Muscle layer of duodenum (tissue), 2 donors: ENCODE results near the gene SARM1.
"Not testable (repeated sequence)": the region's sequence is repeated elsewhere in the genome, so short reads cannot be mapped to it uniquely, and the experiment has no call there.

Experiments used
- H3K27ac ChIP-seq: one replicate; pipeline ENCODE4 v1.7.0; 2013; ENCODE audit warnings: mild to moderate bottlenecking, low read length
- H3K27me3 ChIP-seq: one replicate; pipeline ENCODE4 v1.7.0; 2013; ENCODE audit warnings: low read depth, mild to moderate bottlenecking, control low read depth, low read length
- H3K36me3 ChIP-seq, 2 donors: one replicate each; pipeline ENCODE4 v1.7.0; 2013; ENCODE audit warnings: low read length in 2 of 2, control low read depth in 1 of 2, mild to moderate bottlenecking in 1 of 2; ENCODE audit not compliant: insufficient read depth in 2 of 2, control insufficient read depth in 1 of 2
- H3K4me1 ChIP-seq, 2 donors: one replicate each; pipeline ENCODE4 v1.7.0; 2013; ENCODE audit warnings: low read length in 2 of 2, mild to moderate bottlenecking in 2 of 2, control low read depth in 1 of 2, moderate library complexity in 1 of 2; ENCODE audit not compliant: insufficient read depth in 2 of 2, control insufficient read depth in 1 of 2
- H3K4me3 ChIP-seq, 2 donors: one replicate each; pipeline ENCODE4 v1.7.0; 2013; ENCODE audit warnings: low read length in 2 of 2, low read depth in 1 of 2, mild to moderate bottlenecking in 1 of 2
- H3K9me3 ChIP-seq, 2 donors: one replicate each; pipeline ENCODE4 v1.7.0; 2013; ENCODE audit warnings: low read length in 2 of 2, control low read depth in 1 of 2, mild to moderate bottlenecking in 1 of 2; ENCODE audit not compliant: control insufficient read depth in 1 of 2
- donor health status: healthy.

The SARM1 gene

DNA sequence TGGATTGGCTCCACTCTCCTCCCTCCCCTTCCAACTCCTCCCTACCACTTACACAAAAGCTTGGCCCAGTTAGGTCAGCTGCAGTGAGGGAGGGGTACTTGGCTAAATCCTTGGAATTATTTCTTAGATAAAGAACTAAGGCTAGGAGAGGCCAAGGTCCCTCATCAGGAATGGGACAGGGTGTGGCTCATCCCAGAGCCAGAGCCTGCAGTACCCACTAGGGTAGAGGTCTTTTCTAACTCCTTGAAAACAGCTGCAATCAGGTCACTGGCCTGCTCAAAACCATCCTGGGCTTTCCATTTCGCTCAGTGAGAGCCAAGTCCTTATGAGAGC is 36.4 kb downstream of the SARM1 start:
- Histone ChIP-seq H3K27me3 (no peaks in the 10 kb centered on the region), H3K36me3 (no peaks in the 10 kb centered on the region), H3K4me1 (peaks cover 10 to 13% of the 10 kb centered on the region in 2 donors), H3K27ac (no peak overlapping the region), H3K9me3 (no peaks in the 10 kb centered on the region), H3K4me3 (no peak overlapping the region)

DNA sequence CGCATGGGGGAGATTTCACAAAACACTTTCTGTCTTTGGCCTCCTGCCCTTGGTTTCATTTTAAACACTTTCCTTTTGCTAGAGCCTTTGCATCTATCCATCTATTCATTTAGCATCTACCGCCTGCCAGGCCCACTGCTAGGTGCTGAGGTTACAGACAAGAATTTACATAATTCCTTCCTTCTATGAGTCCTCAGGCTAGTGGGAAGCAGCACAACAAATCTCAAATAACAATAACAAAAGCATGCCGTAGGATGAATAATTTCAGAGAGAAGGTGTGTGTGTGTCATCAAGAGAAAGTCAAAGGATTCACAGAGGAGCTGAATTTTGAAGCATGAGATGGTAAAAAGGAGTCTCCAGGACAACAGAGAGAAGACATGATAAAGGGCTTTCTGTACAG is 40.6 kb downstream of the SARM1 start:
- Histone ChIP-seq H3K27ac (no peak overlapping the region), H3K4me1 (no peaks in the 10 kb centered on the region), H3K27me3 (no peaks in the 10 kb centered on the region), H3K36me3 (no peaks in the 10 kb centered on the region), H3K4me3 (no peak overlapping the region), H3K9me3 (no peaks in the 10 kb centered on the region)

DNA sequence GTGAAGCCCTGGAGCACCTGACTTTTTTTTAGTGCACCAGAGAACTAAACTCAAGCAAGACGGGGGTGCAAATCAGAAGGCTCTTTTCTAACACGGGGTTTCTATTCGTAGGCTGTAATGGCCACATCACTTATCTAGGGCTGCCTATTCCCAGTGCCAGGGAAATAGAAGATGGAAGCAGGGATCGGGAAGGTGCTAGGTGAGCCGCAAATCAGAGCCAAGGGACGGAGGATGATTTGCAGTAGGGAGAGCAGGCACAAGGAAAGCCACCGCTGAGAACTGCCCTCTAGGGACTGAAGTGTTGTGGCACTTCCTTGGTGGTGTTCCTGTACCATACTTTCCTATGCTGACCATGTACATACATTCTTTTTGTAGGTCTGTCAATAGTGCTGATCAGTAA is 42.3 kb downstream of the SARM1 start:
- H3K27me3 ChIP-seq = no peaks in the 10 kb centered on the region
- no peak overlapping the region for H3K4me3 ChIP-seq
- no peaks in the 10 kb centered on the region for H3K9me3 ChIP-seq
- no peak overlapping the region for H3K27ac ChIP-seq
- no peaks in the 10 kb centered on the region for H3K36me3 ChIP-seq
- no peaks in the 10 kb centered on the region for H3K4me1 ChIP-seq

DNA sequence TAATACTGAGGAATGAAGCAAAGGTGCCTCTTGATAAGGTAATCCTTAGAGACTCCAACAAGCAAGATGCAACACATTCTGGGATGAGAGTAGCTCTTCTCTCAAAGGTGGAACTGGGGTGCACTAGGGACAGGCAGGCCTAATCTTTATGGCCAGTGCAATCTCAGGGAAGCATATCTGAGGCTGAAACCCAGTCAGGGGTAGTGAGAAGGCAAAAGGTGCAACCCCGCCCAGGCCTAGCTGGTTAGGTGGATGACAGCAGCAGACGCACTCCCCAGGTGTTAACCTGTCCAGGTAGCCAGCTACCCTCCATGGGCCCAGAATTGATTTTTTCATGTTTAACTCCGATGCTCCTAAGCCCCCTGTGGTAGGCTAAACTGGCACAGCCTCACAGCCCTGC is 44.4 kb downstream of the SARM1 start:
- no peaks in the 10 kb centered on the region for H3K27me3 ChIP-seq
- H3K4me3 ChIP-seq = no peak overlapping the region
- H3K36me3 ChIP-seq = no peaks in the 10 kb centered on the region
- no peaks in the 10 kb centered on the region for H3K4me1 ChIP-seq
- H3K9me3 ChIP-seq = no peaks in the 10 kb centered on the region
- H3K27ac ChIP-seq = no peak overlapping the region

DNA sequence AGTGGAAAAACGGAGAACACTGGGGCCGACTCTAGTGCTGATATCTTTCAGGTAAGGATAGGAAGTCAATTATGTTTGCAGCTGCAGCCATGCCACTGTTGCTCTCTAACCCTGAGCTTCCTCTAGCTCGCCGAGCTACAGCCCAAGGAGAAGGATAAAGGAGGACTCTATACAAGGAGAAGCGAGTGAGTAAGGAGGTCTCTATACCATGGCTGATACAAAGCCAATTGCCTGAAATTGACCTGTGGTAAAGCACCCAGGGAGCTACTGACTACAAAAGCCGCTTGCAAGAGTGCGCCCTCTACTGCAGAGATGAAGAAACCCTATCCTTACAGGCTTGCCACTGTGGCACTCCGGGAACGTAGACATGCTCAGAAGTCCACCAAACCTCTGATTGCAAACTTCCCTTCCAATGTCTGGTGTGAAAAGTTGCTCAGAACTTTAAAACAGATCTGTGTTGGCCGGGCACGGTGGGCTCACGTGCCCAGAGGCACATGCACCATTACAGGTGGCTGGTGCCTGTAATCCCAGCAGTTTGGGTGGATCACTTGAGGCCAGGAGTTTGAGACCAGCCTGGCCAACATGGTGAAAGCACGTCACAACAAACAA is 45.3 kb downstream of the SARM1 start:
- no peaks in the 10 kb centered on the region for H3K27me3 ChIP-seq
- H3K4me3 ChIP-seq = no peak overlapping the region
- no peak overlapping the region for H3K27ac ChIP-seq
- no peaks in the 10 kb centered on the region for H3K36me3 ChIP-seq
- H3K4me1 ChIP-seq = no peaks in the 10 kb centered on the region
- no peaks in the 10 kb centered on the region for H3K9me3 ChIP-seq

DNA sequence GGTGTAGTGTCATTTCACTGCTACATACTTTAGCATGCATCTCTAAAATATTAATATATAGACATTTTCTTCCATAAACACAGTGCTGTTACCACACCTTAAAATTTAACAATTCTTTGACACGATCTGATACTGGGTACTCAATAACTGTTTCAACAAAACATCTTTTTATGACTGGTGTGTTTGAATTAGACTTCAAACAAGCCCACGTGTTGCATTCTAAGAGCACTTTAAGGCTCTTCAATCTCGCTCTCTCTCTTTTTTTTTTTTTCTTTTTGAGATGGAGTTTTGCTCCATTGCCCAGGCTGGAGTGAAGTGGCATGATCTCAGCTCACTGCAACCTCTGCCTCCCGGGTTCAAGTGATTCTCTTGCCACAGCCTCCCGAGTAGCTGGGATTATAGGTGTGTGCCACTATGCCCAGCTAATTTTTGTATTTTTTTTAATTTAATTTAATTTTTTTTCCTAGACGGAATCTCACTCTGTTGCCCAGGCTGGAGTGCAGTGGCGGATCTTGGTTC is 50.4 kb downstream of the SARM1 start:
- H3K4me1 ChIP-seq = no peaks in the 10 kb centered on the region
- H3K27me3 ChIP-seq = no peaks in the 10 kb centered on the region
- no peaks in the 10 kb centered on the region for H3K9me3 ChIP-seq
- H3K27ac ChIP-seq = no peak overlapping the region
- H3K36me3 ChIP-seq = no peaks in the 10 kb centered on the region
- no peak overlapping the region for H3K4me3 ChIP-seq

DNA sequence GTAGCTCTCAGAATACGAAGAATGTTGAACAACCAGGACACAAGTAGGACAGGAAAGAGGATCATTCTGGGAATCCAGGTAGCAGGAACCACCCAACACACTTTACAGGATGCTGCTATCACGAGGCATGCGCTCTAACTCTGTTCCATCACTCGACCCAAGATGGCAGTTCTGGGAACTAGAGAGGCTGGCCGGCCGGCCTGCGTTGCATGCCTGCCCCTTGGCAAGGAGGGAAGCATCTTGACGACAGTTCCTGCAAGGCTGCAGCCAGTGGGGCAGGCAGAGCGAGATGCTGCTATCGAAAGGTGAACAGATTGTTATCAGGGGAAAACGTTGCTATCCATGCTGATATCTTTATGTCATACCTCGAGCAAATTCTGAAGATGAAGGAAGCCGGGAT is 53.7 kb downstream of the SARM1 start:
- Histone ChIP-seq H3K4me1 (no peaks in the 10 kb centered on the region), H3K27me3 (no peaks in the 10 kb centered on the region), H3K27ac (no peak overlapping the region), H3K9me3 (no peaks in the 10 kb centered on the region), H3K4me3 (no peak overlapping the region), H3K36me3 (no peaks in the 10 kb centered on the region)

DNA sequence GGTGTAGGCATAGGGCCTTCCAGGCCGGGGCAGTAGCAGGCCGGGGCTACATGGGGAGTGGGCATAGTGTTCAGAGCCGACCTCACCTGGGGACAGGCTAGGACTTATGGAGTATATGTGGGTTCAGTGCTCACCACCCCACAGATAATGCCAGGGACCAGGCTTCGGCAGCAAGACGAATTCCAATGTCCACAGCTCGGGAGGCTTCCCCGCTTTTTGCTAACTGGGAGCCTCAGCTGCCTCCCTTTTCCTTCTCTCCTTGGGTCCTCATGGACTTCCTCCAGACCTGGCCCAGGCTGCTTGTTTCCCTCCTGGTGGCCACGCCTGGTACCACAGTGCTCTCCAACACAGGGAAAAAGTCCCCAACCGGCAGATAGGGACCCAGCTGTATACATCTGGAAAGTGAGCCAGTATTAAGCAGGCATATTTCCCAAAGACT is 54.6 kb downstream of the SARM1 start:
- H3K36me3 ChIP-seq = no peaks in the 10 kb centered on the region
- H3K4me1 ChIP-seq = no peaks in the 10 kb centered on the region
- H3K27ac ChIP-seq = no peak overlapping the region
- no peaks in the 10 kb centered on the region for H3K9me3 ChIP-seq
- H3K27me3 ChIP-seq = no peaks in the 10 kb centered on the region
- H3K4me3 ChIP-seq = no peak overlapping the region

DNA sequence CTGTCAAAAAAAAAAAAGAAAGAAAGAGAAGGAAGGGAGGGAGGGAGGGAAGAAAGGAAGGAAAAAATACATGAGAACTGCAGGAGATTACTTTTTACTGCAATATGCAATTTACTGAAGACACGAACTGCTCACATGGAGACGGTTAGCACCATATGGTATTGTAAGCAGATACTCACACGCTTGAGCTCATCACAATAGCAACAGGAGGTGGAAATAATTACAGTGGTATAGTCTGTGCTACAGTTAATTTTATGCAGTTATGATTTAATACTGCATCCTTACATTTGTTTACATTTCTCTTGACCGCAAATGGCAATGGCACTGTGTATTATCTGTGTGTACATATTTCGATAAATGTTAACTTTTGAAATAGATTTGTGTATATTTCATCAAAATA is 55.9 kb downstream of the SARM1 start:
- Histone ChIP-seq H3K4me3 (no peak overlapping the region), H3K9me3 (no peaks in the 10 kb centered on the region), H3K4me1 (no peaks in the 10 kb centered on the region), H3K27me3 (no peaks in the 10 kb centered on the region), H3K36me3 (no peaks in the 10 kb centered on the region), H3K27ac (no peak overlapping the region)

DNA sequence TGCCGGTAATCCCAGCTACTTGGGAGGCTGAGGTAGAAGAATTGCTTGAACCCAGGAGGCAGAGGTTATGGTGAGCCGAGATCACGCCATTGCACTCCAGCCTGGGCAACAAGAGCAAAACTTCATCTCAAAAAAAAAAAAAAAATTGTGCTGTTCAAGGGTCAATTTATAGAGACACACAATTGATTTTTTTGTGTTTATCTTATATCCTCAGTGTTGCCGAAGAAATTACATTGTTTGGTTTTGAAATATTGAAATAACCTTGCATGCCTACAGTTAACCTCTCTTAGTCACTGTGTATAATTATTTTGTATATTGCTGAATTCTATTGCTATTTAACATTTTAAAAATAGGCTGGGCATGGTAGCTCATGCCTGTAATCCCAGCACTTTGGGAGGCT is 56.5 kb downstream of the SARM1 start:
- not testable (repeated sequence) for H3K27ac ChIP-seq, H3K36me3 ChIP-seq, H3K9me3 ChIP-seq, H3K4me1 ChIP-seq, H3K27me3 ChIP-seq, H3K4me3 ChIP-seq

DNA sequence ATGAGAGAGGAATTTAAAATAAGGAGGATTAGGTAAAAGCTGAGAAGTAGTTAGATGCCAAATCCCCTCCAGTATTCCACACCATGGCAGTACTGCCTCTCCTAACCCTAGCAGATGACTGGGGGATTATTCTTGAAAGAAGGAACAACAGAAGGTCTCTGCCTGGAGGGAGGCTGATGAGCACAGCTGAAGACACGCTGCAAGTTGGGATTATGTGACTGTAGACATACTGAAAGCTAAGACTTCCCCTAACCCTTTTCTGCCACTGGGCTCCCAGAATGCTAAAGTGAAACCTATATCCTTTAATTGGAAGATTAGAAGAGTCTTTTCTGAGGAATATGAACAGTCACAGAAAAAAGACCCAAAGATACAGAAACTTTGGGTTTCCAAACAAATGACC is 62.2 kb downstream of the SARM1 start:
- Histone ChIP-seq H3K36me3 (no peaks in the 10 kb centered on the region), H3K4me1 (no peaks in the 10 kb centered on the region), H3K4me3 (no peak overlapping the region), H3K27me3 (no peaks in the 10 kb centered on the region), H3K9me3 (no peaks in the 10 kb centered on the region), H3K27ac (no peak overlapping the region)

DNA sequence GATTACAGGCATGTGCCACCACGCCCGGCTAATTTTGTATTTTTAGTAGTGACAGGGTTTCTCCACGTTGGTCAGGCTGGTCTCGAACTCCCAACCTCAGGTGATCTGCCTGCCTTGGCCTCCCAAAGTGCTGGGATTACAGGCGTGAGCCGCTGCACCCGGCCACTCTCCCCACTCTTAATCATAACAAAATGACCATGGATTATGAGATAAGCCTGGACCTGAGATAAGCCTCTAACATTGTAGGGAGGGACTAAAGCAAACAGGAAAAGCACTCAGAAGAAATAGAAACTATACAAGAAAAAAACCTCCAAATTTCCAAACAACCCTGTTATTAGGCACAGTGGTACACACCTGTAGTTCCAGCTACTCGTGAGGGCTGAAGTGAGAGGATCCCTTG is 62.8 kb downstream of the SARM1 start:
- not testable (repeated sequence) for H3K36me3 ChIP-seq, H3K27ac ChIP-seq, H3K27me3 ChIP-seq, H3K4me3 ChIP-seq, H3K9me3 ChIP-seq, H3K4me1 ChIP-seq
